ENCODE data around the gene ARR3.

- TF ChIP-seq, protein P1, sequence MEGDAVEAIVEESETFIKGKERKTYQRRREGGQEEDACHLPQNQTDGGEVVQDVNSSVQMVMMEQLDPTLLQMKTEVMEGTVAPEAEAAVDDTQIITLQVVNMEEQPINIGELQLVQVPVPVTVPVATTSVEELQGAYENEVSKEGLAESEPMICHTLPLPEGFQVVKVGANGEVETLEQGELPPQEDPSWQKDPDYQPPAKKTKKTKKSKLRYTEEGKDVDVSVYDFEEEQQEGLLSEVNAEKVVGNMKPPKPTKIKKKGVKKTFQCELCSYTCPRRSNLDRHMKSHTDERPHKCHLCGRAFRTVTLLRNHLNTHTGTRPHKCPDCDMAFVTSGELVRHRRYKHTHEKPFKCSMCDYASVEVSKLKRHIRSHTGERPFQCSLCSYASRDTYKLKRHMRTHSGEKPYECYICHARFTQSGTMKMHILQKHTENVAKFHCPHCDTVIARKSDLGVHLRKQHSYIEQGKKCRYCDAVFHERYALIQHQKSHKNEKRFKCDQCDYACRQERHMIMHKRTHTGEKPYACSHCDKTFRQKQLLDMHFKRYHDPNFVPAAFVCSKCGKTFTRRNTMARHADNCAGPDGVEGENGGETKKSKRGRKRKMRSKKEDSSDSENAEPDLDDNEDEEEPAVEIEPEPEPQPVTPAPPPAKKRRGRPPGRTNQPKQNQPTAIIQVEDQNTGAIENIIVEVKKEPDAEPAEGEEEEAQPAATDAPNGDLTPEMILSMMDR (IDR thresholded peaks at IDR 0.05): no peak
- TF ChIP-seq POLR2A (IDR thresholded peaks at IDR 0.05): no peak
Measured at GRCh38 chrX:70279081-70279480, 10.9 kb downstream of the ARR3 start.
